GM19328 (cell line): ENCODE data around the gene PTHLH.

Source experiments
- ATAC-seq: cut with Tn5 transposase; IDR thresholded peaks from one replicate; pipeline ENCODE4 v1.9.1; 2021; ENCODE audit warnings: mild to moderate bottlenecking, moderate library complexity; ENCODE audit not compliant: unreplicated experiment

Gene PTHLH

GRCh38 chr12:27946421-27946820 lies 26.1 kb downstream of the PTHLH start:
- no peak for ATAC-seq

- ATAC-seq = no peak
Measured at GRCh38 chr12:27940756-27941402, 31.7 kb downstream of the PTHLH start.

GRCh38 chr12:27940245-27940644 lies 32.3 kb downstream of the PTHLH start:
- no peak for ATAC-seq

- ATAC-seq = no peak
Measured at GRCh38 chr12:27937768-27938167, 34.8 kb downstream of the PTHLH start.

GRCh38 chr12:27936196-27936595 lies 36.3 kb downstream of the PTHLH start:
- ATAC-seq = no peak

GRCh38 chr12:27934276-27934675 lies 38.3 kb downstream of the PTHLH start:
- no peak for ATAC-seq

- ATAC-seq = no peak
Measured at GRCh38 chr12:27931390-27931789, 41.1 kb downstream of the PTHLH start.

GRCh38 chr12:27927347-27927746 lies 45.2 kb downstream of the PTHLH start:
- ATAC-seq = no peak

GRCh38 chr12:27924350-27925135 lies 48.0 kb downstream of the PTHLH start:
- no peak for ATAC-seq

- no peak for ATAC-seq
Measured at GRCh38 chr12:27922531-27923139, 49.9 kb downstream of the PTHLH start.

- ATAC-seq = no peak
Measured at GRCh38 chr12:27919671-27920235, 52.8 kb downstream of the PTHLH start.

GRCh38 chr12:27915536-27915935 lies 57.0 kb downstream of the PTHLH start:
- ATAC-seq = no peak

- ATAC-seq = no peak
Measured at GRCh38 chr12:27915021-27915420, 57.5 kb downstream of the PTHLH start.

GRCh38 chr12:27913999-27914614 lies 58.4 kb downstream of the PTHLH start:
- no peak for ATAC-seq

GRCh38 chr12:27911397-27911796 lies 61.1 kb downstream of the PTHLH start:
- no peak for ATAC-seq
